Measurements from ENCODE around the gene EEIG1.

The EEIG1 gene

DNA sequence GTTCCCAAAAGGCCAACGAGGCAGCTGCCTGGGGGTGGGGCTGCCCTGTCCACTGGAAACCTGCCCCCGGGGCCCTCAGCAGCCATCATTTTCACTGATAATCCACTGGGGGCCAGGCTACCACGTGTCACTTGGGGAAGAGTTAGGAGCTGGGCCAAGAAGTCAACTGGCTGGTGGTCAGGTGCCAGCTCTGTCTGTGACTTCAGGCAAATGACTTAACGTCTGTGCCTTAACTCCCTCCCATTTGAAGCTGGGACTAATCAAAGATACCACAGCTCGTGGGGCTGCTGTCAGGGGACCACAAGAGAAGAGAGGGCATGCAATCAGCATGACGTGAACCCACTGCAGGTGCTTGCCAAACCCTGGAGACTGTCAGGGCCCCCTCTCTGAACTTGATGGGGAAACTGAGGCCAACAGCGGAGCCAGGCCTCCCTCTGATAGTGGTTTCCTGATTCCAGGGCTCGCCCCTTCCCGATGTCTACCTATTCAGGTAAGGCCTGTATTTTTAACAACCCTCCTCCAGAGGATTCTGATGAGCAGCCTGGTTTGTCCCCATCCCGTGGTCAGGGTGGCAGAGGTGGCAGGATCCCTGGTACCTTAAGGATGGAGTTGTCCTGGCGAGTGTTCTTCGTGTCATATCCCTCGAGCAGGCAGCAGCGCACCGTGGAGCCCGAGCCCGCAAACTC, 30.8 kb downstream of the EEIG1 start:
- H2AFZ ChIP-seq (ENCODE audit: low read depth, low read length, severe bottlenecking), result no peak overlapping the region
- peaks cover 4% of the 10 kb centered on the region; the same call in 1 of the 2 replicates for H4K20me1 ChIP-seq (ENCODE audit: low read depth, low read length)
- TF ChIP-seq CTCF (IDR thresholded peaks at IDR 0.05; ENCODE audit: insufficient read depth, low read length, poor library complexity, severe bottlenecking) (no peak), EZH2phosphoT487 (conservative IDR thresholded peaks at IDR 0.05; ENCODE audit: low read length) (no peak)
- no peak overlapping the region for H3K4me3 ChIP-seq (ENCODE audit: insufficient read depth, low read length, poor library complexity, severe bottlenecking)
- H3K27me3 ChIP-seq (ENCODE audit: low read length), result no peaks in the 10 kb centered on the region
- H3K27ac ChIP-seq (ENCODE audit: low read depth, low read length), result no peak overlapping the region
- no peak overlapping the region for H3K9ac ChIP-seq (ENCODE audit: low read length)
- H3K79me2 ChIP-seq (ENCODE audit: insufficient read depth, low read length), result peaks cover 66% of the 10 kb centered on the region
- no peaks in the 10 kb centered on the region for H3K36me3 ChIP-seq (ENCODE audit: low read length)
- H3K9me2 ChIP-seq (replicated peaks; ENCODE audit: insufficient read depth, low read length), result no peaks in the 10 kb centered on the region
- H3K9me3 ChIP-seq (ENCODE audit: insufficient read depth, low read length), result no peaks in the 10 kb centered on the region
- no peak overlapping the region for H3K4me2 ChIP-seq (ENCODE audit: low read depth, low read length, poor library complexity, severe bottlenecking)
- no peaks in the 10 kb centered on the region for H3F3A ChIP-seq (ENCODE audit: insufficient read depth)

- Histone ChIP-seq H3K9me2 (replicated peaks; ENCODE audit: insufficient read depth, low read length) (no peaks in the 10 kb centered on the region), H3K27me3 (ENCODE audit: low read length) (no peaks in the 10 kb centered on the region), H3K27ac (ENCODE audit: low read depth, low read length) (no peak overlapping the region), H3K4me2 (ENCODE audit: low read depth, low read length, poor library complexity, severe bottlenecking) (no peak overlapping the region), H2AFZ (ENCODE audit: low read depth, low read length, severe bottlenecking) (no peak overlapping the region), H3F3A (ENCODE audit: insufficient read depth) (peaks cover 6% of the 10 kb centered on the region; the same call in 1 of the 2 replicates), H3K36me3 (ENCODE audit: low read length) (peaks cover 5% of the 10 kb centered on the region; the same call in 1 of the 2 replicates), H3K4me3 (ENCODE audit: insufficient read depth, low read length, poor library complexity, severe bottlenecking) (no peak overlapping the region), H4K20me1 (ENCODE audit: low read depth, low read length) (peaks cover 4% of the 10 kb centered on the region; the same call in 1 of the 2 replicates), H3K9ac (ENCODE audit: low read length) (no peak overlapping the region), H3K79me2 (ENCODE audit: insufficient read depth, low read length) (peaks cover 47% of the 10 kb centered on the region), H3K9me3 (ENCODE audit: insufficient read depth, low read length) (no peaks in the 10 kb centered on the region)
- no peak for TF ChIP-seq EZH2phosphoT487 (conservative IDR thresholded peaks at IDR 0.05; ENCODE audit: low read length)
- TF ChIP-seq CTCF (IDR thresholded peaks at IDR 0.05; ENCODE audit: insufficient read depth, low read length, poor library complexity, severe bottlenecking), result no peak
These were observed 32.7 kb downstream of the EEIG1 start for GRCh38 chr9:127947841-127948710.

GRCh38 chr9:127946728-127947127, 34.1 kb downstream of the EEIG1 start:
- H3K4me2 ChIP-seq (ENCODE audit: low read depth, low read length, poor library complexity, severe bottlenecking), result no peak overlapping the region
- H3K27ac ChIP-seq (ENCODE audit: low read depth, low read length), result 0 out of 2 replicates have a peak overlapping the region, but pooled peaks have one; percentile 26
- no peaks in the 10 kb centered on the region for H3K9me2 ChIP-seq (replicated peaks; ENCODE audit: insufficient read depth, low read length)

More at GRCh38 chr9:127946728-127947127, 34.1 kb downstream of the EEIG1 start:
- Histone ChIP-seq H2AFZ (ENCODE audit: low read depth, low read length, severe bottlenecking) (no peak overlapping the region), H3K79me2 (ENCODE audit: insufficient read depth, low read length) (peaks cover 33% of the 10 kb centered on the region), H4K20me1 (ENCODE audit: low read depth, low read length) (no peaks in the 10 kb centered on the region; the same call in 1 of the 2 replicates), H3F3A (ENCODE audit: insufficient read depth) (peaks cover 8% of the 10 kb centered on the region; the same call in 1 of the 2 replicates), H3K4me3 (ENCODE audit: insufficient read depth, low read length, poor library complexity, severe bottlenecking) (no peak overlapping the region), H3K9me3 (ENCODE audit: insufficient read depth, low read length) (no peaks in the 10 kb centered on the region), H3K27me3 (ENCODE audit: low read length) (no peaks in the 10 kb centered on the region), H3K9ac (ENCODE audit: low read length) (no peak overlapping the region), H3K36me3 (ENCODE audit: low read length) (peaks cover 12% of the 10 kb centered on the region)
- TF ChIP-seq CTCF (IDR thresholded peaks at IDR 0.05; ENCODE audit: insufficient read depth, low read length, poor library complexity, severe bottlenecking), result no peak
- no peak for TF ChIP-seq EZH2phosphoT487 (conservative IDR thresholded peaks at IDR 0.05; ENCODE audit: low read length)

Data from SU-DHL-6 (cell line).